B cell (primary cell): Measurements from ENCODE around the gene MMS19. TPM values are rescaled to one million over a fixed set of nuclear protein-coding genes. Genes with fewer than 3 reads are reported as not detected.

Experiments
- ATAC-seq: fragments of 200-7000 bp; cut with Tn5 transposase; one replicate; pipeline ENCODE4 v1.10.0; 2021; ENCODE audit warnings: low read depth, mild to moderate bottlenecking, moderate number of reproducible peaks, moderate library complexity
- CTCF ChIA-PET: fragments of 350-600 bp; sonication (Branson Sonifier 250); formaldehyde crosslinking; loops from one replicate; lab custom pipeline; 2021; ENCODE audit warnings: antibody characterized with exemption, inconsistent platforms; lab: Charles Lee
- POLR2A ChIA-PET: fragments of 350-600 bp; sonication (Branson Sonifier 250); formaldehyde crosslinking; loops from one replicate; lab custom pipeline; 2021; ENCODE audit warnings: antibody characterized with exemption; lab: Charles Lee
- DNase-seq: peaks from one replicate; pipeline ENCODE4 v3.0.0; 2013
- H2AFZ ChIP-seq: 2 replicates; pipeline ENCODE4 v1.6.1; 2012; ENCODE audit warnings: mild to moderate bottlenecking, low read depth, low read length; ENCODE audit not compliant: insufficient read depth, poor library complexity, severe bottlenecking
- H3K27ac ChIP-seq, 2 donors: 1 replicate in 1 of 2; 2 replicates in 1 of 2; pipeline ENCODE4 v1.5.1; 2012 to 2013; ENCODE audit warnings: low read length in 2 of 2, mild to moderate bottlenecking in 2 of 2, moderate library complexity in 1 of 2
- H3K27me3 ChIP-seq, 4 experiments: fragments of 200-600 bp in 1 of 4; sonication (generic) in 1 of 4; replicated peaks in 1 of 4; 1 replicate in 2 of 4; 2 replicates in 2 of 4; pipeline versions ENCODE4 v1.6.1 to v1.7.0; 2013 to 2016; ENCODE audit warnings: low read length in 3 of 4, mild to moderate bottlenecking in 2 of 4, mixed read lengths in 1 of 4, moderate library complexity in 1 of 4; ENCODE audit not compliant: insufficient read depth in 4 of 4, control insufficient read depth in 3 of 4; ENCODE audit errors: control extremely low read depth in 1 of 4
- H3K36me3 ChIP-seq, 2 experiments: replicated peaks in 1 of 2; 1 replicate in 1 of 2; 2 replicates in 1 of 2; pipeline versions ENCODE4 v1.6.1 to v1.7.1; 2013; ENCODE audit warnings: low read length in 1 of 2; ENCODE audit not compliant: insufficient read depth in 2 of 2, control insufficient read depth in 1 of 2; ENCODE audit errors: control extremely low read depth in 1 of 2, extremely low read depth in 1 of 2
- H3K4me1 ChIP-seq, 2 donors: fragments of 200-600 bp in 1 of 2; sonication (generic) in 1 of 2; 1 replicate in 1 of 2; 2 replicates in 1 of 2; pipeline versions ENCODE4 v1.5.1 to v1.6.1; 2013 to 2017; ENCODE audit warnings: low read length in 2 of 2; ENCODE audit not compliant: control insufficient read depth in 2 of 2, insufficient read depth in 2 of 2
- H3K4me2 ChIP-seq: replicated peaks from 2 replicates; pipeline ENCODE3; 2012; ENCODE audit warnings: mild to moderate bottlenecking, low read depth, low read length; ENCODE audit not compliant: poor library complexity, severe bottlenecking
- H3K4me3 ChIP-seq, 5 experiments: fragments of 200-600 bp in 1 of 5; sonication (generic) in 1 of 5; 1 replicate in 3 of 5; 2 replicates in 2 of 5; pipeline versions ENCODE4 v1.5.1 to v1.7.0; 2011 to 2016; ENCODE audit warnings: low read length in 4 of 5, mild to moderate bottlenecking in 4 of 5, low read depth in 2 of 5, control low read depth in 1 of 5, moderate library complexity in 1 of 5; ENCODE audit not compliant: insufficient read depth in 1 of 5; ENCODE audit errors: control extremely low read depth in 1 of 5, extremely low read depth in 1 of 5
- H3K79me2 ChIP-seq: fragments of 200-600 bp; sonication (generic); one replicate; pipeline ENCODE4 v1.6.0; 2016; ENCODE audit warnings: low read length; ENCODE audit not compliant: control insufficient read depth, insufficient read depth
- H3K9ac ChIP-seq: fragments of 200-600 bp; sonication (generic); 2 replicates; pipeline ENCODE4 v1.6.1; 2017; ENCODE audit warnings: mild to moderate bottlenecking, low read length, moderate library complexity
- H3K9me3 ChIP-seq, 3 donors: one replicate each; pipeline versions ENCODE4 v1.6.1 to v1.7.1; 2013; ENCODE audit warnings: low read length in 2 of 3; ENCODE audit not compliant: control insufficient read depth in 2 of 3, insufficient read depth in 1 of 3; ENCODE audit errors: control extremely low read depth in 1 of 3
- H4K20me1 ChIP-seq: 2 replicates; pipeline ENCODE4 v1.6.0; 2012; ENCODE audit warnings: mild to moderate bottlenecking, low read length; ENCODE audit not compliant: insufficient read depth, control insufficient read depth, poor library complexity, severe bottlenecking
- H3K27ac Mint-ChIP-seq: one replicate; pipeline ENCODE4 v1.8.0; 2021; ENCODE audit warnings: mixed read lengths
- H3K27me3 Mint-ChIP-seq: one replicate; pipeline ENCODE4 v1.8.0; 2021; ENCODE audit warnings: mixed read lengths
- H3K4me1 Mint-ChIP-seq: one replicate; pipeline ENCODE4 v1.8.0; 2021; ENCODE audit warnings: mixed read lengths
- H3K4me3 Mint-ChIP-seq: one replicate; pipeline ENCODE4 v1.8.0; 2021; ENCODE audit warnings: mixed read lengths
- H3K9me3 Mint-ChIP-seq: one replicate; pipeline ENCODE4 v1.8.0; 2022; ENCODE audit warnings: mixed read lengths; ENCODE audit not compliant: insufficient read depth
- CTCF ChIP-seq: fragments of 200-600 bp; IDR thresholded peaks from one replicate; pipeline ENCODE4 v1.8.0; 2022; ENCODE audit warnings: antibody characterized with exemption, mild to moderate bottlenecking
- EZH2 ChIP-seq: IDR thresholded peaks from 2 replicates; pipeline ENCODE4 v1.6.1; 2012; ENCODE audit warnings: borderline replicate concordance, low read depth, mild to moderate bottlenecking, moderate library complexity, low read length; ENCODE audit not compliant: insufficient read depth, poor library complexity, severe bottlenecking
- WGBS: methylation state at CpG from one replicate; pipeline ENCODE4 v1.1.5; 2013; ENCODE audit warnings: missing lambda C conversion rate; ENCODE audit not compliant: insufficient coverage; 5-methylcytosine and 5-hydroxymethylcytosine counted together
- intact Hi-C: fragments of 100-400 bp; cut with micrococcal nuclease; formaldehyde crosslinking; loops from one replicate; pipeline ENCODE4 v1.10.0; 2022
- polyA plus RNA-seq: library from polyadenylated mRNA; depleted of rRNA; stranded (reverse); fragments of >200 nt; gene quantifications from 2 replicates; pipeline ENCODE4 v1.2.3, GENCODE V29; 2012
- total RNA-seq, 2 donors: library from RNA; stranded (reverse); fragments of 120-200 nt in 1 of 2; gene quantifications; 1 replicate in 1 of 2; 2 replicates in 1 of 2; pipeline versions ENCODE4 v1.2.3 to v1.2.4, GENCODE V29; 2013 to 2022

Gene MMS19
- total and polyA plus RNA-seq, 2 donors (not counting 1 experiment from before 2014, with no cell fraction given) = 82.1 to 102 TPM

DNA sequence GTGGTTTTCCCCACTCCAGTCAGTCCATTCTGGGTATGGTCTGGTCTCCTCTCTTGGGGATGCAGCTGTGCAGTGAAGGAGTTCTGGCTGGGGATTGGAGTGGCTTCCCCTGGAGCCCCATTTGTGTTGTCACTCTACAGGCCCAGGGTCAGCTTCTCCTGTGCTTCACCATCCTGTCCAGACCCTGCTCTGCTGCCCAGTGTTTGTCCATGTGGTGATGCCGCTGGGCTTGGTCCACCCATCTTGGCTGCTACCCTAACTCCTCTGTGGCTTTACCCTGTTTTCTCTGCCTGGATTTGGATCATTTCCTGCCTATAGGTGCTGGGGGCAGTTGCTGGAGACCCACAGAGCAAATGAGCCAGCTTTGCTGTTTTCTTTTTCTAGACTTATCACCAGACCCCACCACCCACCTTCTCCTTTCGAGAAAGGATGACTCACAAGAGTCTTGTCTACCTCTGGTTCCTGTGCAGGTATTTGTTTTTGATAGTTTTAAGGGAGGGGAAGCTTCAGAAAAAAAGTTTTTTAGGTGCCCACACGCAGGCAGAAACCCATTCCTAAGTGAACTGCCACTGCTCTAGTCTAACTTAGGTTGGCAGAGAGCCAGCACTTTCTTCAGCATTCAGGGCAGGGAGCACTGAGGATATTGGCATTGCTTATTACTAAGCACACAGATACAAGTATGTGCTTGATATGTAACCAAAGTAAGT is 43.7 kb downstream of the MMS19 start:
- WGBS = 89% methylated on average over 2 of the region's 3 CpGs
- no peak overlapping the region for H2AFZ ChIP-seq
- no peak overlapping the region for H3K4me2 ChIP-seq
- ChIA-PET CTCF (interaction anchor here (0.9 kb wide), 1 partner anchor 20 kb away, joined by 3 read pairs; no protein-coding TSS in a partner anchor), POLR2A (no interaction called here)
- H3K4me3 ChIP-seq = no peak overlapping the region
- Mint-ChIP-seq H3K4me1 (peaks cover 2% of the 10 kb centered on the region), H3K27ac (no peak overlapping the region), H3K4me3 (no peak overlapping the region), H3K9me3 (no peaks in the 10 kb centered on the region), H3K27me3 (no peaks in the 10 kb centered on the region)
- no peak overlapping the region for H3K27ac ChIP-seq
- ATAC-seq = no peak
- H3K9ac ChIP-seq = no peak overlapping the region
- peaks cover 27% of the 10 kb centered on the region for H4K20me1 ChIP-seq
- no peak for DNase-seq
- no peaks in the 10 kb centered on the region for H3K4me1 ChIP-seq
- peaks cover 0 to 78% of the 10 kb centered on the region in 2 experiments for H3K36me3 ChIP-seq
- intact Hi-C loops = no loop called here
- H3K79me2 ChIP-seq = peaks cover 32% of the 10 kb centered on the region
- TF ChIP-seq CTCF = no peak
- no peaks in the 10 kb centered on the region for H3K27me3 ChIP-seq
- no peaks in the 10 kb centered on the region for H3K9me3 ChIP-seq

GRCh38 chr10:97452352-97452751 is 45.9 kb downstream of the MMS19 start:
- CTCF ChIA-PET = interaction anchor here (0.7 to 1.0 kb wide), 2 partner anchors 101 to 252 kb away, joined by 3 read pairs; no protein-coding TSS in a partner anchor
- H3K4me1 ChIP-seq = peaks cover under 1% of the 10 kb centered on the region in 2 donors
- no peak overlapping the region for H3K4me3 ChIP-seq
- TF ChIP-seq EZH2 (no peak), CTCF (no peak)
- no peak overlapping the region for H3K27ac ChIP-seq
- H3K4me2 ChIP-seq = no peak overlapping the region
- WGBS = 94% methylated on average over 3 of the region's 6 CpGs
- intact Hi-C loops = no loop called here
- Mint-ChIP-seq H3K27ac (no peak overlapping the region), H3K4me1 (peaks cover 10% of the 10 kb centered on the region), H3K4me3 (no peak overlapping the region), H3K27me3 (no peaks in the 10 kb centered on the region), H3K9me3 (no peaks in the 10 kb centered on the region)
- ATAC-seq (no peak), DNase-seq (no peak)
- no peak overlapping the region for H3K9ac ChIP-seq
- no peaks in the 10 kb centered on the region for H3K9me3 ChIP-seq
- peaks cover 0 to 61% of the 10 kb centered on the region in 2 experiments for H3K36me3 ChIP-seq
- H3K27me3 ChIP-seq = no peaks in the 10 kb centered on the region
- POLR2A ChIA-PET = no interaction called here
- H3K79me2 ChIP-seq = peaks cover 53% of the 10 kb centered on the region
- no peak overlapping the region for H2AFZ ChIP-seq
- peaks cover 27% of the 10 kb centered on the region for H4K20me1 ChIP-seq
